ENCODE data around the gene SPOCK2. TPM values are rescaled to one million over a fixed set of nuclear protein-coding genes. Genes with fewer than 3 reads are reported as not detected.

SPOCK2 gene
- total RNA-seq, 1 donor from 2014 or later = 7.4 TPM

- no peak for DNase-seq (ENCODE audit: low spot score)
These were observed 14.4 kb downstream of the SPOCK2 start for GRCh38 chr10:72073708-72074573.

GRCh38 chr10:72072639-72073038 lies 15.7 kb downstream of the SPOCK2 start:
- no peak for DNase-seq (ENCODE audit: low spot score)

GRCh38 chr10:72072046-72072445 lies 16.3 kb downstream of the SPOCK2 start:
- DNase-seq (ENCODE audit: low spot score) = no peak

- no peak for DNase-seq (ENCODE audit: low spot score)
These were observed 18.4 kb downstream of the SPOCK2 start for GRCh38 chr10:72069751-72070526.

GRCh38 chr10:72068901-72069446 lies 19.4 kb downstream of the SPOCK2 start:
- DNase-seq (ENCODE audit: low spot score) = no peak

GRCh38 chr10:72068126-72068765 lies 20.1 kb downstream of the SPOCK2 start:
- DNase-seq (ENCODE audit: low spot score) = no peak

GRCh38 chr10:72067463-72068125 lies 20.8 kb downstream of the SPOCK2 start:
- no peak for DNase-seq (ENCODE audit: low spot score)

- DNase-seq (ENCODE audit: low spot score) = no peak
These were observed 21.8 kb downstream of the SPOCK2 start for GRCh38 chr10:72066318-72067284.

GRCh38 chr10:72065439-72066025 lies 22.8 kb downstream of the SPOCK2 start:
- no peak for DNase-seq (ENCODE audit: low spot score)

GRCh38 chr10:72063703-72064391 lies 24.5 kb downstream of the SPOCK2 start:
- no peak for DNase-seq (ENCODE audit: low spot score)

GRCh38 chr10:72062832-72063702 lies 25.3 kb downstream of the SPOCK2 start:
- no peak for DNase-seq (ENCODE audit: low spot score)

- no peak for DNase-seq (ENCODE audit: low spot score)
These were observed 26.0 kb downstream of the SPOCK2 start for GRCh38 chr10:72062382-72062781.

- DNase-seq (ENCODE audit: low spot score) = no peak
These were observed 26.4 kb downstream of the SPOCK2 start for GRCh38 chr10:72061930-72062329.

- no peak for DNase-seq (ENCODE audit: low spot score)
These were observed 26.9 kb downstream of the SPOCK2 start for GRCh38 chr10:72061491-72061890.

- DNase-seq (ENCODE audit: low spot score) = no peak
These were observed 28.2 kb downstream of the SPOCK2 start for GRCh38 chr10:72059843-72060822.

- no peak for DNase-seq (ENCODE audit: low spot score)
These were observed 29.1 kb downstream of the SPOCK2 start for GRCh38 chr10:72058989-72059842.

Data from ureter (tissue), 1 donor.